ENCODE measurements around the gene TGM2. TPM values are rescaled to one million over a fixed set of nuclear protein-coding genes. Genes with fewer than 3 reads are reported as not detected.

Gene TGM2
- total and polyA plus RNA-seq, 2 donors (not counting 3 experiments of a cell fraction or from before 2014, with no cell fraction given): 861 to 868 TPM

GRCh38 chr20:38187517-38187916 lies 22.4 kb upstream of the TGM2 start:
- Histone ChIP-seq H3K27ac (ENCODE audit: insufficient read depth, low read depth, low read length) (no peak overlapping the region), H3K36me3 (ENCODE audit: control insufficient read depth in 2 of 2, extremely low read depth in 1 of 2, insufficient read depth in 2 of 2, low read length in 2 of 2) (no peaks in the 10 kb centered on the region), H3K79me2 (ENCODE audit: control insufficient read depth, insufficient read depth, low read length) (no peaks in the 10 kb centered on the region), H3K9ac (replicated peaks; ENCODE audit: extremely low read depth, insufficient read depth, low read length) (no peak overlapping the region), H3K4me1 (ENCODE audit: control insufficient read depth, extremely low read depth, insufficient read depth, low read length) (peaks cover 17% of the 10 kb centered on the region), H3K4me2 (ENCODE audit: insufficient read depth, low read length) (no peak overlapping the region), H3K27me3 (ENCODE audit: control insufficient read depth in 2 of 2, insufficient read depth in 2 of 2, low read length in 2 of 2) (no peaks in the 10 kb centered on the region), H3K9me3 (replicated peaks; ENCODE audit: control insufficient read depth, insufficient read depth, low read length) (no peaks in the 10 kb centered on the region), H2AFZ (ENCODE audit: low read depth, low read length) (no peak overlapping the region), H3K9me1 (replicated peaks; ENCODE audit: control insufficient read depth, extremely low read depth, insufficient read depth, low read length) (no peaks in the 10 kb centered on the region), H4K20me1 (replicated peaks; ENCODE audit: control insufficient read depth, extremely low read depth, insufficient read depth, low read length) (no peaks in the 10 kb centered on the region), H3K4me3 (replicated peaks in 1 of 3; ENCODE audit: insufficient read depth in 1 of 3, low read depth in 1 of 3, low read length in 3 of 3) (no peak overlapping the region)
- CTCF ChIA-PET: interaction anchor here (0.9 to 1.7 kb wide), 5 partner anchors 8 to 34 kb away, joined by 3 to 7 read pairs (median 5); no protein-coding TSS in a partner anchor
- DNase-seq (ENCODE audit: low read depth, low spot score): no peak
- POLR2A ChIA-PET: no interaction called here
- dilution Hi-C loops (cut with MboI; ENCODE audit: extremely low pct_ligation_motif_present, low sequenced_read_pairs) (no loop called here), intact Hi-C loops (cut with micrococcal nuclease) (no loop called here)
- no peak for TF ChIP-seq FOS (IDR thresholded peaks at IDR 0.05; ENCODE audit: borderline replicate concordance, insufficient read depth, low read length)
- TF ChIP-seq CTCF (IDR thresholded peaks at IDR 0.05; ENCODE audit: extremely low read depth in 1 of 2, insufficient read depth in 1 of 2, low read depth in 1 of 2, low read length in 2 of 2): no peak
- TF ChIP-seq JUN (IDR thresholded peaks at IDR 0.05; ENCODE audit: borderline replicate concordance, insufficient read depth, insufficient read length, low read depth): no peak
- TF ChIP-seq MAX (IDR thresholded peaks at IDR 0.05; ENCODE audit: insufficient read depth, insufficient read length): no peak
- no peak for TF ChIP-seq POLR2A (IDR thresholded peaks at IDR 0.05; ENCODE audit: low read depth, low read length)
- TF ChIP-seq EZH2 (IDR thresholded peaks at IDR 0.05; ENCODE audit: borderline replicate concordance, low read depth, low read length, severe bottlenecking): no peak
- TF ChIP-seq POLR2AphosphoS5 (IDR thresholded peaks at IDR 0.05; ENCODE audit: insufficient read depth, low read depth, low read length): no peak
- no peak for TF ChIP-seq MYC (IDR thresholded peaks at IDR 0.05; ENCODE audit: low read depth, low read length)
- peak; percentile 59 for FAIRE-seq
- no TSS peak for BruUV-seq (replicated peaks)
